A204.1 (cell line): ENCODE measurements around the gene GPER1.
"Not testable (repeated sequence)": the region's sequence is repeated elsewhere in the genome, so short reads cannot be mapped to it uniquely, and the experiment has no call there.

Experiments used
- FAIRE-seq: peaks from 2 replicates; lab custom pipeline; 2012; peaks lifted over from hg19 to GRCh38; lab: Jason Lieb, UNC

Gene GPER1

GRCh38 chr7:1103789-1104515 lies 16.0 kb downstream of the GPER1 start:
- no peak for FAIRE-seq

- no peak for FAIRE-seq
These were observed 16.7 kb downstream of the GPER1 start for GRCh38 chr7:1104516-1105179.

- no peak for FAIRE-seq
These were observed 17.3 kb downstream of the GPER1 start for GRCh38 chr7:1105189-1105588.

GRCh38 chr7:1106063-1106792 lies 18.3 kb downstream of the GPER1 start:
- FAIRE-seq = no peak

- FAIRE-seq = no peak
These were observed 19.0 kb downstream of the GPER1 start for GRCh38 chr7:1106793-1107421.

- FAIRE-seq = no peak
These were observed 20.5 kb downstream of the GPER1 start for GRCh38 chr7:1108264-1108920.

GRCh38 chr7:1109581-1110310 lies 21.8 kb downstream of the GPER1 start:
- FAIRE-seq = no peak

GRCh38 chr7:1110358-1110757 lies 22.4 kb downstream of the GPER1 start:
- no peak for FAIRE-seq

- no peak for FAIRE-seq
These were observed 23.2 kb downstream of the GPER1 start for GRCh38 chr7:1111156-1111555.

GRCh38 chr7:1112109-1112508 lies 24.2 kb downstream of the GPER1 start:
- FAIRE-seq = no peak

- FAIRE-seq = no peak
These were observed 25.0 kb downstream of the GPER1 start for GRCh38 chr7:1112625-1113547.

- FAIRE-seq = no peak
These were observed 25.6 kb downstream of the GPER1 start for GRCh38 chr7:1113548-1113885.

- FAIRE-seq = no peak
These were observed 26.2 kb downstream of the GPER1 start for GRCh38 chr7:1114088-1114487.

- no peak for FAIRE-seq
These were observed 26.6 kb downstream of the GPER1 start for GRCh38 chr7:1114505-1114904.

GRCh38 chr7:1115171-1116045 lies 27.5 kb downstream of the GPER1 start:
- FAIRE-seq = not testable (repeated sequence)

- FAIRE-seq = not testable (repeated sequence)
These were observed 28.6 kb downstream of the GPER1 start for GRCh38 chr7:1116383-1117008.

GRCh38 chr7:1117321-1117928 lies 29.5 kb downstream of the GPER1 start:
- FAIRE-seq = no peak

GRCh38 chr7:1119201-1119600 lies 31.3 kb downstream of the GPER1 start:
- no peak for FAIRE-seq

- FAIRE-seq = no peak
These were observed 32.9 kb downstream of the GPER1 start for GRCh38 chr7:1120791-1121190.
